ENCODE data around the gene FAM3B. TPM values are rescaled to one million over a fixed set of nuclear protein-coding genes. Genes with fewer than 3 reads are reported as not detected.

The FAM3B gene
- total and polyA plus RNA-seq, 2 donors from 2014 or later, result 19.4 to 44.4 TPM

GRCh38 chr21:41337515-41337914, 20.9 kb downstream of the FAM3B start:
- TF ChIP-seq CTCF (IDR thresholded peaks at IDR 0.05; ENCODE audit: borderline replicate concordance, extremely low read depth, insufficient read depth), result no peak
- intact Hi-C loops (cut with DNase I), result no loop called here
- H3K27me3 ChIP-seq (ENCODE audit: control insufficient read depth, insufficient read depth, low read length), result no peaks in the 10 kb centered on the region
- H3K9ac ChIP-seq (ENCODE audit: low read length in 3 of 3), result no peak overlapping the region
- H3K4me1 ChIP-seq (ENCODE audit: control insufficient read depth in 2 of 3, insufficient read depth in 2 of 3, low read depth in 1 of 3, low read length in 3 of 3), result no peaks in the 10 kb centered on the region
- FAIRE-seq, result no peak
- peaks cover 0 to 9% (median 0%) of the 10 kb centered on the region in 3 donors for H3K9me3 ChIP-seq (ENCODE audit: control insufficient read depth in 2 of 3, insufficient read depth in 1 of 3, low read length in 3 of 3)
- no peaks in the 10 kb centered on the region for H3K36me3 ChIP-seq (ENCODE audit: control insufficient read depth in 2 of 3, insufficient read depth in 3 of 3, low read length in 3 of 3)
- H3K27ac ChIP-seq (ENCODE audit: low read depth in 2 of 2, low read length in 2 of 2), result no peak overlapping the region
- DNase-seq, result no peak
- no peak overlapping the region for H3K4me3 ChIP-seq (ENCODE audit: low read length in 3 of 3)

- DNase-seq, result no peak
- Histone ChIP-seq H3K36me3 (ENCODE audit: control insufficient read depth in 2 of 3, insufficient read depth in 3 of 3, low read length in 3 of 3) (no peaks in the 10 kb centered on the region), H3K27ac (ENCODE audit: low read depth in 2 of 2, low read length in 2 of 2) (no peak overlapping the region), H3K4me1 (ENCODE audit: control insufficient read depth in 2 of 3, insufficient read depth in 2 of 3, low read depth in 1 of 3, low read length in 3 of 3) (no peaks in the 10 kb centered on the region), H3K4me3 (ENCODE audit: low read length in 3 of 3) (no peak overlapping the region), H3K27me3 (ENCODE audit: control insufficient read depth, insufficient read depth, low read length) (no peaks in the 10 kb centered on the region), H3K9ac (ENCODE audit: low read length in 3 of 3) (no peak overlapping the region), H3K9me3 (ENCODE audit: control insufficient read depth in 2 of 3, insufficient read depth in 1 of 3, low read length in 3 of 3) (peaks cover 0 to 9% (median 0%) of the 10 kb centered on the region in 3 donors)
- intact Hi-C loops (cut with DNase I), result no loop called here
- no peak for TF ChIP-seq CTCF (IDR thresholded peaks at IDR 0.05; ENCODE audit: borderline replicate concordance, extremely low read depth, insufficient read depth)
- FAIRE-seq, result no peak
These were observed 21.9 kb downstream of the FAM3B start for GRCh38 chr21:41338455-41338854.

- H3K9ac ChIP-seq (ENCODE audit: low read length in 3 of 3), result no peak overlapping the region
- DNase-seq (no peak), FAIRE-seq (no peak)
- H3K27me3 ChIP-seq (ENCODE audit: control insufficient read depth, insufficient read depth, low read length), result no peaks in the 10 kb centered on the region
- no peak overlapping the region for H3K4me3 ChIP-seq (ENCODE audit: low read length in 3 of 3)
- H3K27ac ChIP-seq (ENCODE audit: low read depth in 2 of 2, low read length in 2 of 2), result no peak overlapping the region
- H3K36me3 ChIP-seq (ENCODE audit: control insufficient read depth in 2 of 3, insufficient read depth in 3 of 3, low read length in 3 of 3), result no peaks in the 10 kb centered on the region
- intact Hi-C loops (cut with DNase I), result no loop called here
- H3K9me3 ChIP-seq (ENCODE audit: control insufficient read depth in 2 of 3, insufficient read depth in 1 of 3, low read length in 3 of 3), result peaks cover 0 to 3% (median 0%) of the 10 kb centered on the region in 3 donors
- no peak for TF ChIP-seq CTCF (IDR thresholded peaks at IDR 0.05; ENCODE audit: borderline replicate concordance, extremely low read depth, insufficient read depth)
- H3K4me1 ChIP-seq (ENCODE audit: control insufficient read depth in 2 of 3, insufficient read depth in 2 of 3, low read depth in 1 of 3, low read length in 3 of 3), result no peaks in the 10 kb centered on the region
These were observed 25.4 kb downstream of the FAM3B start for GRCh38 chr21:41342035-41342434.

GRCh38 chr21:41344146-41344545, 27.5 kb downstream of the FAM3B start:
- Histone ChIP-seq H3K36me3 (ENCODE audit: control insufficient read depth in 2 of 3, insufficient read depth in 3 of 3, low read length in 3 of 3) (no peaks in the 10 kb centered on the region), H3K27ac (ENCODE audit: low read depth in 2 of 2, low read length in 2 of 2) (no peak overlapping the region), H3K4me1 (ENCODE audit: control insufficient read depth in 2 of 3, insufficient read depth in 2 of 3, low read depth in 1 of 3, low read length in 3 of 3) (no peaks in the 10 kb centered on the region), H3K4me3 (ENCODE audit: low read length in 3 of 3) (no peak overlapping the region), H3K9ac (ENCODE audit: low read length in 3 of 3) (no peak overlapping the region), H3K9me3 (ENCODE audit: control insufficient read depth in 2 of 3, insufficient read depth in 1 of 3, low read length in 3 of 3) (peaks cover 0 to 3% (median 0%) of the 10 kb centered on the region in 3 donors), H3K27me3 (ENCODE audit: control insufficient read depth, insufficient read depth, low read length) (no peaks in the 10 kb centered on the region)
- no peak for TF ChIP-seq CTCF (IDR thresholded peaks at IDR 0.05; ENCODE audit: borderline replicate concordance, extremely low read depth, insufficient read depth)
- intact Hi-C loops (cut with DNase I), result no loop called here
- FAIRE-seq (no peak), DNase-seq (no peak)

All from kidney (tissue), 14 donors.